HepG2 (cell line): ENCODE measurements around the gene DNAJB8. TPM values are rescaled to one million over a fixed set of nuclear protein-coding genes. Genes with fewer than 3 reads are reported as not detected.

ENCODE experiments used
- ATAC-seq: fragments of 200-7000 bp; cut with Tn5 transposase; 3 replicates; pipeline ENCODE4 v1.9.1; 2020; ENCODE audit warnings: mild to moderate bottlenecking, moderate library complexity
- BruUV-seq: library from RNA; stranded (reverse); fragments of 400-500 nt; replicated peaks from 2 replicates; lab custom pipeline; 2021; lab: Mats Ljungman, UMichigan
- CTCF ChIA-PET: fragments of 300-600 bp; formaldehyde crosslinking; extraction: SDS; loops from one replicate; lab custom pipeline; 2021; ENCODE audit warnings: low total read pairs, inconsistent platforms, low intra/inter-chr PET ratio; lab: Yijun Ruan, JAX
- POLR2A ChIA-PET: fragments of 350-600 bp; sonication (Branson Sonifier 250); formaldehyde crosslinking; loops from one replicate; lab custom pipeline; 2020; ENCODE audit warnings: antibody characterized with exemption, inconsistent platforms; lab: Yijun Ruan, JAX
- DNase-seq: peaks from one replicate; pipeline ENCODE4 v3.0.0-alpha.2; 2015; ENCODE audit warnings: low spot score
- FAIRE-seq: peaks from 3 replicates; lab custom pipeline; 2011; peaks lifted over from hg19 to GRCh38; lab: Jason Lieb, UNC
- H2AFZ ChIP-seq: one replicate; pipeline ENCODE4 v1.6.1; 2011; ENCODE audit warnings: low read length, inconsistent platforms
- H3K27ac ChIP-seq: fragments of 300-600 bp; 3 replicates; pipeline ENCODE4 v1.8.0; 2011; ENCODE audit warnings: mixed run types, mild to moderate bottlenecking, mixed read lengths, low read length, inconsistent platforms; ENCODE audit not compliant: insufficient read depth; ENCODE audit errors: extremely low read length
- H3K27me3 ChIP-seq, 2 experiments: fragments of 200-600 bp in 1 of 2; 2 replicates in 1 of 2; 3 replicates in 1 of 2; pipeline versions ENCODE4 v1.6.0 to v1.8.0; 2011; ENCODE audit warnings: low read length in 2 of 2, mild to moderate bottlenecking in 2 of 2, moderate library complexity in 2 of 2, inconsistent platforms in 1 of 2; ENCODE audit not compliant: insufficient read depth in 2 of 2, control insufficient read depth in 1 of 2
- H3K36me3 ChIP-seq, 2 experiments: fragments of 200-600 bp in 1 of 2; replicated peaks in 1 of 2; 2 replicates in 1 of 2; 3 replicates in 1 of 2; pipeline versions ENCODE4 v1.5.1 to v1.8.0; 2011; ENCODE audit warnings: low read length in 2 of 2, inconsistent platforms in 1 of 2; ENCODE audit not compliant: insufficient read depth in 2 of 2, control insufficient read depth in 1 of 2
- H3K4me1 ChIP-seq: 2 replicates; pipeline ENCODE4 v1.5.1; 2012; ENCODE audit warnings: low read length, inconsistent platforms; ENCODE audit not compliant: insufficient read depth
- H3K4me2 ChIP-seq: 2 replicates; pipeline ENCODE4 v1.6.0; 2011; ENCODE audit warnings: low read depth, low read length, inconsistent platforms
- H3K4me3 ChIP-seq, 3 experiments: fragments of 200-600 bp in 1 of 3; sonication (generic), shearing (Covaris generic) in 1 of 3; replicated peaks in 1 of 3; 2 replicates each; pipeline ENCODE4 v1.5.1; 2011 to 2016; ENCODE audit warnings: low read length in 3 of 3, inconsistent platforms in 2 of 3, low read depth in 2 of 3, mild to moderate bottlenecking in 2 of 3, control low read depth in 1 of 3, mixed read lengths in 1 of 3; ENCODE audit not compliant: insufficient read depth in 1 of 3
- H3K79me2 ChIP-seq: one replicate; pipeline ENCODE4 v1.6.1; 2011; ENCODE audit warnings: low read length, inconsistent platforms; ENCODE audit not compliant: insufficient read depth
- H3K9ac ChIP-seq: 2 replicates; pipeline ENCODE4 v1.6.0; 2011; ENCODE audit warnings: mild to moderate bottlenecking, low read depth, low read length, inconsistent platforms; ENCODE audit not compliant: insufficient read depth
- H3K9me3 ChIP-seq: 2 replicates; pipeline ENCODE4 v1.5.1; 2012; ENCODE audit warnings: mild to moderate bottlenecking, low read length
- H4K20me1 ChIP-seq: 2 replicates; pipeline ENCODE4 v1.6.0; 2011; ENCODE audit warnings: inconsistent platforms, mild to moderate bottlenecking, low read length, moderate library complexity; ENCODE audit not compliant: insufficient read depth
- ARID5B ChIP-seq: IDR thresholded peaks from 2 replicates; pipeline ENCODE4 v1.4.0; 2020; ENCODE audit warnings: mild to moderate bottlenecking, missing genetic modification reagents
- FOXO1 ChIP-seq: sonication (generic); formaldehyde crosslinking; IDR thresholded peaks from 2 replicates; pipeline ENCODE4 v1.4.0; 2020; ENCODE audit warnings: missing genetic modification reagents
- FOXP1 ChIP-seq, 2 experiments: fragments of 450-650 bp in 1 of 2; IDR thresholded peaks; 2 replicates each; pipeline ENCODE4 v1.6.1; 2017 to 2018; ENCODE audit warnings: antibody characterized with exemption in 1 of 2
- HMGA1 ChIP-seq: sonication (generic); formaldehyde crosslinking; conservative IDR thresholded peaks from 2 replicates; pipeline ENCODE4 v1.4.0; 2020; ENCODE audit warnings: missing genetic modification reagents
- KDM5A ChIP-seq: fragments of 200-600 bp; sonication (generic); IDR thresholded peaks from 2 replicates; pipeline ENCODE4 v1.7.0; 2018; ENCODE audit warnings: antibody characterized with exemption, mild to moderate bottlenecking, low read length, borderline replicate concordance
- MXI1 ChIP-seq: IDR thresholded peaks from 3 replicates; pipeline ENCODE4 v1.6.1; 2012; ENCODE audit warnings: low read depth, low read length, inconsistent platforms, borderline replicate concordance
- POLR2AphosphoS5 ChIP-seq: IDR thresholded peaks from 2 replicates; pipeline ENCODE4 v1.6.1; 2012; ENCODE audit warnings: low read depth, low read length
- RFX3 ChIP-seq: IDR thresholded peaks from 2 replicates; pipeline ENCODE4 v1.6.1; 2016; ENCODE audit warnings: missing biosample characterization, missing genetic modification reagents
- SP4 ChIP-seq: sonication (generic); formaldehyde crosslinking; IDR thresholded peaks from 2 replicates; pipeline ENCODE4 v1.8.1; 2023; ENCODE audit warnings: mild to moderate bottlenecking, missing genetic modification reagents
- TBP ChIP-seq: sonication (generic); formaldehyde crosslinking; IDR thresholded peaks from 2 replicates; pipeline ENCODE4 v1.5.0; 2020; ENCODE audit warnings: missing genetic modification reagents
- ZNF232 ChIP-seq: sonication (generic); formaldehyde crosslinking; IDR thresholded peaks from 2 replicates; pipeline ENCODE4 v1.4.0; 2020; ENCODE audit warnings: missing genetic modification reagents, borderline replicate concordance
- ZNF260 ChIP-seq: sonication (generic); formaldehyde crosslinking; IDR thresholded peaks from 2 replicates; pipeline ENCODE4 v1.4.0; 2020; ENCODE audit warnings: missing genetic modification reagents, low read depth, mild to moderate bottlenecking, borderline replicate concordance
- ZNF280D ChIP-seq: sonication (generic); formaldehyde crosslinking; IDR thresholded peaks from 2 replicates; pipeline ENCODE4 v1.5.1; 2020; ENCODE audit warnings: mild to moderate bottlenecking, missing genetic modification reagents
- ZNF512B ChIP-seq: sonication (generic); formaldehyde crosslinking; IDR thresholded peaks from 2 replicates; pipeline ENCODE4 v1.5.1; 2020; ENCODE audit warnings: missing genetic modification reagents, mild to moderate bottlenecking, borderline replicate concordance
- ZNF572 ChIP-seq: sonication (generic); formaldehyde crosslinking; IDR thresholded peaks from 2 replicates; pipeline ENCODE4 v1.5.1; 2020; ENCODE audit warnings: mild to moderate bottlenecking, missing genetic modification reagents
- ZNF879 ChIP-seq: sonication (generic); formaldehyde crosslinking; IDR thresholded peaks from 2 replicates; pipeline ENCODE4 v1.8.1; 2023; ENCODE audit warnings: missing genetic modification reagents
- WGBS: methylation state at CpG from one replicate; pipeline ENCODE4 v1.1.6; 2017; ENCODE audit warnings: low lambda C conversion rate; 5-methylcytosine and 5-hydroxymethylcytosine counted together
- in situ Hi-C: cut with HindIII; loops from 2 replicates; pipeline ENCODE4 v1.10.0; 2017; ENCODE audit warnings: low pct_unique_long_range_greater_than_20kb; ENCODE audit not compliant: extremely low pct_ligation_motif_present
- intact Hi-C: fragments of 100-400 bp; cut with micrococcal nuclease; formaldehyde crosslinking; loops from one replicate; pipeline ENCODE4 v1.10.0; 2022; ENCODE audit not compliant: unreplicated experiment
- polyA plus RNA-seq, 8 experiments: library from polyadenylated mRNA; depleted of rRNA in 3 of 8; stranded (reverse) in 7 of 8; unstranded in 1 of 8; fragments of >200 nt; fragmentation: Illumina TruSeq in 4 of 8; extraction: Trizol in 4 of 8; gene quantifications; 2 replicates each; pipeline versions ENCODE4 v1.2.1 to v1.2.3, GENCODE V29; 2011 to 2016; ENCODE audit warnings: low read depth in 4 of 8, missing spikeins in 1 of 8, mixed read lengths in 1 of 8; ENCODE audit not compliant: insufficient read depth in 1 of 8
- total RNA-seq, 5 experiments: library from RNA; depleted of rRNA; stranded (reverse); fragments of >200 nt; fragmentation: Illumina TruSeq; extraction: Trizol; gene quantifications; 2 replicates each; pipeline ENCODE4 v1.2.3, GENCODE V29; 2016; ENCODE audit warnings: low read depth in 1 of 5

DNAJB8 gene
- total and polyA plus RNA-seq, 2 of the 13 experiments (the other 11 are each of a cell fraction or from before 2014, with no cell fraction given), result not detected

GRCh38 chr3:128447561-128448013 is 19.1 kb downstream of the DNAJB8 start:
- in situ Hi-C loops, result no loop called here
- TF ChIP-seq RFX3 (CRISPR knock-in tag) (no peak), TBP (CRISPR knock-in tag) (no peak), ARID5B (CRISPR knock-in tag) (no peak), ZNF572 (CRISPR knock-in tag) (no peak), HMGA1 (CRISPR knock-in tag) (no peak), FOXP1 (IDR thresholded peaks at IDR 0.05) (no peak), FOXP1 (CRISPR knock-in tag; IDR thresholded peaks at IDR 0.05) (no peak), ZNF280D (CRISPR knock-in tag) (no peak), MXI1 (no peak), ZNF260 (CRISPR knock-in tag) (no peak), POLR2AphosphoS5 (no peak), ZNF232 (CRISPR knock-in tag) (no peak), SP4 (no peak), ZNF512B (CRISPR knock-in tag) (no peak), ZNF879 (CRISPR knock-in tag) (no peak), FOXO1 (no peak), KDM5A (no peak)

More at GRCh38 chr3:128447561-128448013, 19.1 kb downstream of the DNAJB8 start:
- ChIA-PET POLR2A (no interaction called here), CTCF (no interaction called here)
- no peaks in the 10 kb centered on the region for H4K20me1 ChIP-seq
- intact Hi-C loops, result no loop called here
- H3K4me3 ChIP-seq, result no peak overlapping the region
- 90% methylated on average over 1 of the region's 3 CpGs for WGBS
- DNase-seq, result no peak
- H3K27me3 ChIP-seq, result peaks cover 12 to 79% of the 10 kb centered on the region in 2 experiments
- H2AFZ ChIP-seq, result no peak overlapping the region
- no peak overlapping the region for H3K4me2 ChIP-seq
- H3K79me2 ChIP-seq, result no peaks in the 10 kb centered on the region
- BruUV-seq, result no TSS peak
- ATAC-seq, result no peak
- H3K4me1 ChIP-seq, result no peaks in the 10 kb centered on the region
- H3K36me3 ChIP-seq, result no peaks in the 10 kb centered on the region
- no peaks in the 10 kb centered on the region for H3K9me3 ChIP-seq
- no peak for FAIRE-seq
- H3K9ac ChIP-seq, result no peak overlapping the region
- no peak overlapping the region for H3K27ac ChIP-seq
